ENCODE results near the gene OPALIN.
"Not testable (repeated sequence)": the region's sequence is repeated elsewhere in the genome, so short reads cannot be mapped to it uniquely, and the experiment has no call there.

OPALIN gene

GRCh38 chr10:96339956-96340904 is 18.6 kb downstream of the OPALIN start:
- DNase-seq: peak in 37 of 56 donors; percentile 5 to 82 (median 49)

DNA sequence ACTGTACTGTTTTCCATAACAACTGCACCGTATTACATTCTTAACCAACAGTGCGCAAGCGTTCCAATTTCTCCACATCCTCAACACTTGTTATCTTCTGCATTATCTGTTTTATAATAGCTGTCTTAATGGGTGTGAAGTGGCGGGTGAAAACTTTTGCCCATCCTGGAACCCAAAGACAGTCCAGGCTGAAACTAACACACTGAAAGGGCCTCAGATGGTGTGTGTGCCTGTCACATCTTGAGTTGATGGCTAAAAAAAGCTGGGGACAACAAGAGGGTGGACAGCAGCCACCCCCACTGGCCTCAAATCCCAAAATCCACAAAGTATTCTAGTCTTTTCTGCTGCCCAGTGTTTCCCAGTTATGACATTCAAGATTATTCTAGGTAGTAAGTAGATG is 19.4 kb downstream of the OPALIN start:
- DNase-seq: no peak

DNA sequence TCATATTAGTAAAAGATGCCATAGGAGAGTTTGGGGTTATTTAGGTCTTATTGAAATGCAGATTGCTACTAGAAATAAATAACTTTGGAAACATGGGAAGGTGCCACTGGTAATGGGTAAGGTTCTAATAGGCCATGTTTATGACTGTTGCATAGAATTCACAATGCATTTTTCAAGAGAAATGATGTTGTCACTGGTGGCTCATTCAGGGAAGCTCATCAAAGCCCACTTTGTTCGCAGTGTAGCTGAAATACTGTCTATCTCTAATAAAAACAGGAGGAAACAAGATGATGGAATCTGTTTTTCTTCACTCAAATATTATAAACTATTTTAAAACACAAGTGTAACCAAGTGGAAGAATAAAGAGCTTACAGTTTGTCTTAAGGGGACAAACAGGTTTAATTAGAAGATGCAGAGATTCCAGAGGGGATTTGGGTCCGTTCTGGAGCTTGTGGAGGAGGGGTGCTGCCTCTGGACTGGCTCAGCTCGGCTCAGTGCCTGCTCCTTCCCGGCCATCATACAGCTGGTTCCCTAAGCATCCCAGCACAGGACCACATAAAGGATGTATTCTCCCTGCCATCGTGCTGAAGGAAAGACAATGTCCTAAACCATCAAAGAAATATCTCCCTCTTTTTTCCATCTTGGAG is 20.4 kb downstream of the OPALIN start:
- DNase-seq: peak in 11 of 56 donors; percentile 11 to 58 (median 24)

DNA sequence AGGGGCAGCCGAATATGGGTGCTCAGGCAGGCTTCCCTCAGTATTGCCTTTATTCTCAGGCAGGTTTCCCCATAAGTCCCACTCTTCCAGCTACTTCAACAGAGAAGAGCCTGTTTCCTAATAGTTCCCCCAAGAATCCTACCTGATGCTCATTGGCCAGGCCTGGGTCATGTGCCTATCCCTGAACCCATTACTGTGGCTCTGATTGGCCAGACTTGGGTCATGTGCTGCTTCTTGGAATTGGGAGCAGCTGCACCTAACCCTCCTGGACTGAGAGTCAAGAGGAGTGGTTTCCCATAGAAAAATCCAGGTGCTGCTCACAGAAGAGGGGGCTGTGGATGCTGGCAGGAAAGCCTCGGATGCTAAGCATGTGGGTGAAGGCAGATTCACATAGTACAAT is 21.7 kb downstream of the OPALIN start:
- peak in 1 of 56 donors; percentile 10 for DNase-seq

GRCh38 chr10:96334616-96335526 is 23.9 kb downstream of the OPALIN start:
- peak in 14 of 56 donors; percentile 10 to 62 (median 30) for DNase-seq

DNA sequence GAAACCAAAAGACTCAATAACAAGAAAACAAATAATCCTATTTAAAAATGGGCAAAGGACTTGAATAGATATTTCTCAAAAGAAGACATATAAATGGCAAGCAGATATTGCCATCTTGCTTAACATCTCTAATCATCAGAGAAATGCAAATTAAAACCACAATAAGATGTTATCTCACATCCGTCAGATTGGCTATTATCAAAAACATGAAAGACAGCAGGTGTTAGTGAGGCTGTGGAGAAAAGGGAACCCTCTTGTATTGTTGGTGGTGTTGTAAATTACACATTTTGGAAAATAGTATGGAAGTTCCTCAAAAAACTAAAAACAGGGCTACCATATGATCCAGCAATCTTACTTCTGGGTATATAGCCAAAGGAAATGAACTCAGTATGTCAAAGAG is 25.7 kb downstream of the OPALIN start:
- no peak for DNase-seq

DNA sequence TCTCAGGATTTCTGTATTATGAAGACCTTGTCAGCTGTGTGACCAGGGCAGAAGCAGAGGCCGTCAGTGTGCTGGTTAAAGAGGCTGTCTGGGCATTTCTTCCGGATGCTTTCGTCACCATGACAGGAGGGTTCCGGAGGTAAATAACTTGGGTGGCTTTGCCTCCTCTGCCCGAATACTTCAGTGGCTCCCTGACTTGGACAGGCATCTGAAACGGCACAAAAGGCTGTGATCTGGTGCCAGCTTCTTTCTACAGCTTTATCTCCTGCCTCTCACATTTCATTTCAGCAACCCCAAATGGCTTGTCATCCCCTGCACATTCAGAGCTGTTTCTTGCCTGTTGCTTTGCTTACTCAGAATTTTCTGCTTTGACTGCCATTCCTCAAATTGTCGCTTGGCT is 31.3 kb downstream of the OPALIN start:
- no peak for DNase-seq

DNA sequence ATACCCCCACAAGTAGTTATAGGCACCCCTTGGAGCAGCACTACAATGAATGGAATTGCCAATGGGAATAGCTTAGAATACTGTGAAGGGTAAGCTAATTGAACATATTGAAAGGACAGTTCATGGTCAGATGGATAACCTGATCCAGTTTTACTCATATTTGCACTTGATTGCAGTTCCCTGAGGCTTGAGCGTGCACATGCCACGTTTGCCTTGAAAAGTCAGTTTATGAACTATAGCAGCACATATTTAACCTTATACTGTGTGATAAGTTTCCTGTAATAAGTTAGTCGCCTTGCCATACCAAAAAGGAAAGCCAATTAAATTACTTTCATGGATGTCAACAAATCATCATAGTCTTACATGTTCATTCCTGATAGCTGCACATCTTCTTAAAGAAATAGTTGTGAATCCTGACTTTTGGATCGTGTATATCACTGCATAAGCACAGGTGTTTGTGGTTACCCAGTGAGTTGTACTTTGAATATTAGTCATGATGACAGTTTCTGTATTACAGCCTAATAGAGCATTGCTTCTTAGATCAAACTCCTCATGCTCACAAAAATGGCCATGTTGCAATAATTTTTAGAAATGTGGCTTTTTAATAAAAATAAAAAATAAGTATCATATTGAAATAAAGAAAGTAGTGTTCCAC is 33.0 kb downstream of the OPALIN start:
- no peak for DNase-seq

DNA sequence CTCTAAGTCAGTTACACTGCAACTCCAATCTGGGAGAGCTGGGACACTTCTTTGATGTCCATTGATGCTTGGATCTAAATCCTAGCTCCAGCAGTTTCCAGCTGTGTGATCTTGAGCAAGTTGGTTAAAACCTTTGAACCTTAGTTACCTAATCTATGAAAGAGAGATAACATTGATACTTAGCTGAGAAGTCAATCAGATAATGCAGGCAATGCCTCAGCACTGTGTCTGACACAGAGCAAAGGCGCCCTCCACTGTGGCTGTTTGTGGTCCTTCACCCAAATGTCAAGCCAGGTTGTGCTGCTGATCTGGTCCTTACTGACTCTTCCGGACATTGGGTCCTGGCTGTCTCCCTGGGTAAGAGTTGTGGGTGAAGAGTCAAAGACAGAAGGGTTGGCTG is 34.4 kb downstream of the OPALIN start:
- DNase-seq: no peak

DNA sequence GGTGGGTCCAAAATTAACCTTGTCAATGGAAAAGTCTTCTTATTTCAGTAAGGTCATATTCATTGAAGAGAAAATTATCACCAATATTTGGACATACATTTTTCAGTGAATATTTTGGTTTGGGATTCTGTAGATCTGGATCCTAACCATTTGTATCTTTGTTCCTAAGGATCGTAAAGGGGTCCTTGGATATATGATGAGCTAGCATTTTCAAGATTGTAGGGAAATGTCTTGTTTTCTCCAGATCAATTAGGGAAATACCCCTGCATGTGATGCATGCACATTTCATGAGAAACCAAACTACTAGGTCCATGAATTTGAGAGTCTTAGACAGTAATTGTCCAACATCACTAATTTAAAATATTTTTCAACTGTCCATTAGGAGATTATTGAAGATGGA is 36.5 kb downstream of the OPALIN start:
- DNase-seq: no peak

DNA sequence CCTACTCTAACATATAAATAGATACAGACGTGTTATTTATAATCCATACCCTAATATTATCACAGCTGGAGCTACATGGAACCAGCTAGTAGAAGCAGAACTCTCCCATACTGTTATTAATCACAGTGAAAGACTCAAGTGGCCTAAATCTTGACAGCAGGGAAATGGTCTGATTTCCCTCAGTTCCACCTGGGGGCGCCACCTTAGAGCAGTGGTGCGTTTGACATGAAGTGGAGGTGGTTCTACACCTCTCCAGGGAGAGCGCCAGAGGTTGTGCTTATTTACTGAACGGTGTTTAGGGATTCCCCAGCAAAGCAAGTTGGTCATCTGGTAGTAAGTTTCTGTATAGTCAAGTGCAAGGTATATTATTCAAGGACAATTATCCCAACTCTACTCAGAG is 37.0 kb downstream of the OPALIN start:
- no peak for DNase-seq

DNA sequence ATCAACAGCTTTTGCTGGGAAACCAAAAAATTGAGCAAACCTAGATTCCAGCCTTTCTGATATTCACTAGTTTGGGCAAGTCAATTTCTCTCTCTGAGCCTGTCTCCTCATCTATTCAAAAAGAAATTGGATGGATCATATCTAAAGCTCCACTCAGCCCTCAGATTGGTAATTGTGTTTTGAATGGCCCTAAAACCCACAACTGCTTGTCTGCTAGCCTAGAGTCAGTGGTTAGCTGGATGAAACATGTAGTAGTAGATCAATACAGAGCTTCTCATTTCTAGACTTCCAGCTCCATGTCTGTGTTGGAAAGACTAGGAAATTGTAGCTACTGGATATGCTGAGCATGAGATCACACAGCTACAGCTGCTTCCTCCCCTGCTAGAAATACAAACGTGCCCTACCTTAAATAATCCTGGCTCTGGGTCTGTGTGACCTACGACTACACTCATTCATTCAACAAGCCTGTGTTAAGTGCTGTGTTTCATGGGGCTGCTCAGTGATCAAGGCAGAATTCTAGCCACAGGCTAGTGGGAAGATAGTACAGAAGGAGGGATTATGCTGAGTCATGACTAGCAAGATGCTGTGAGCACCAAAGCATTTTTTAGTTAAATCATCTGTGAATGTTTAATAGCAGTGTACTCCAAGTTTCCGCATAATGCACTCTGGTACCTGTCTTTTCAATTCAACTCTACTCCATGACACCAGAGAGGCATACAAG is 38.9 kb downstream of the OPALIN start:
- DNase-seq: peak in 1 of 56 donors; percentile 5

DNA sequence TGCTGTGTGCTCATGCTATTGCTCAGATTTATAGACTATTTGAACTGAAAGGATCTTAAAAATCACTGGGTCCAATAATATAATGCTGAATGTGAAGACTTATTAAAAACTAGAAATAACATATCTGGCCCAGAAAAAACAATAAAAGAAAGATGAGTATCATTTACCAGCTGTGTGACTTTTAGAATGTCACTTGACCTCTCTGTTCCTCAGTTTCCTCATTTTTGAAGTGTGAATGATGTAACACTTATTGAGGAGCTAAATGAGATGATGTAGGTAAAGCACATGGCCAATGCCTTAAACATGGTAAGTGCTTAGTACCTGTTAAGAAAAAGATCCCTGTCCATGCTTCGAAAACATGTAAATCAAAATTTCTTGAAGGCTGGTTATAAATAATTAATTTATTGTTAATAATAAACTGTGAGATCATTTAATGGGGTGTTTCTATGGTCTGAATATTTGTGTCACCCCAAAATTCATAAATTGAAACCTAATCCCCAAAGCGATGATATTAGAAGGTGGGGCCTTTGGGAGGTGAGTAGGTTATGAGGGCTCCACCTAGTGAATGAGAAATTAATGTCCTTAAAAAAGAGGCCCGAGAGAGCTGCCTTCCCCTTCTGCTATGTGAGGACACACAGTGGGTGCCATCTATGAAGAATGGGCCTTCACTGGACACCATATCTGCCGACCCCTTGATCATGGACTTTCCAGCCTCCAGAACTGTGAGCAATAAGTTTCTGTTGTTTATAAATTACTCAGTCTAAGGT is 41.6 kb downstream of the OPALIN start:
- no peak for DNase-seq

DNA sequence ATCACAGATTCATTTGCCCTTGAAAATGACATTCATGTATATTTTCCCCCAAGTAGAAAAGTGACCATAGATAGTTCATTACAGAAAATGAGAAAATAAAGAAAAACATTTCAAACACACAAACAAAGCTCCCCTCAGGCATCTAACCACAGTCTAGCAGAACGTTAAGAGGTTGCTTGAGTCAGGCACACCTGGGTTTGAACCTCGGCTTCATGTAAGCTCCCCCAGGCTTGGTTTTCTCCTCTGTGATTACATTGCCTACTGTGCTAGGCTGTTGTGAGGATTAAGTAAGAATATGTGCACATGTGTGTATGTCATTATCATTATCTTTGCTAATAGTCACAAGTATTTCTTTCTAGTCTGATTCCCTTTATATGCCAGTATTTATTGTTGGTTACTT is 45.5 kb downstream of the OPALIN start:
- no peak for DNase-seq

DNA sequence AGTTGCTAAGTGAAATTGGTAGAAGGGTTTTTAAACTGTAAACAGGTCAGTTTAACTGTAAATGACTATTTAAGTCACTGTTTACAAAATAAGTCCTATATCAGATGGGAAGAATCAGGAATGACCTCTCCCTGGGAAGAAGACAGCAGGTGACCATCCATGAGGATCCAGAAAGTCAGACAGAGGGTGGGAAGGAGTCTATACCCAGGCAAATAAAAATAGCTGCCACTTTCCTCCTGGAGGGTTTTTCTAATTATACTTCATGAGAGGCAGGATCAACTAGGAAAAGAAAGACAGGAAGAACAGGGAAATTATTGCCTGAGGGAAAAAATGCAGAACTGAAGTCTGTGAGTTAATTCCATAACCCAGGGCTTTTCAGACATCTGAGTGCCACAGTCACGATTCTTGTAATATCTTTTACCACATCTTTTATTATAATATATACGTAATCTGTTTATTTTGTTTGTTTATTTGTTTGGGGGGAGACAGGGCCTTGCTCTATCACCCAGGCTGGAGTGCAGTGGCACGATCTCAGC is 47.6 kb downstream of the OPALIN start:
- no peak for DNase-seq

- no peak for DNase-seq
Observed at GRCh38 chr10:96310321-96310669, 48.5 kb downstream of the OPALIN start.

DNA sequence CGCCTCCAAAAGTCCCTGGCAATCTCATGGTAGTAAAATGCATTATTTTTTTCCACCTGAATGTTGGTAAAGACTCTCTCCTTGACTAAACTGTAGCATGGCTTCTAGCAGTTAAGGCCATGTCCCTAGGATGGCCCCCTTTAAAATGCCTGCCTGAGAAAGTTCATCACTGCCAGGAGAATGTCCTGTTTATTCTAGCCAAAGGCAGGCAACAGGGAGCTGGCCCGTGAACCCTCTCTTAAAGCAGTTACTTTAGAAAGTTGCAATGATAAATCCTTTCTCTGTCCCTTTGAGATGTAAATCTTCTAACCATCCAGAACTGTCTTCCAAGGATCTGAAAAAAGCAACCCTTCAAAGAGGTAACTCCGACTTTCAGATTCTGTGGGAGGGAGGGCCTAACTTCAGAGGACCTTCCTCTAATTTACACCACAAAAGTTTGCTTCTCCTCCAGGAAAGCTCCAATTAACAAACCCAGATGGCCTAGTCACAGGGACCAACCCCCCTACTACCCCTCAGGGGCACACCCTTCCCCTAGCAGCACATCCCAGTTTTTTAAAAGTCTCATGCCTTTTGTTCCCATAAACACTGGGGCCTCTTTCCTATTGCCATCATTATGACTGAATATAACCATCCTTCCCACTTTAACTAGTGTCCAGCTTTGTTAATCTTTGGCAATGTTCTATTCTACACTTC is 49.0 kb downstream of the OPALIN start:
- DNase-seq: no peak

GRCh38 chr10:96308854-96309253 is 49.9 kb downstream of the OPALIN start:
- DNase-seq: not testable (repeated sequence)

GRCh38 chr10:96306516-96306915 is 52.3 kb downstream of the OPALIN start:
- DNase-seq: peak in 21 of 56 donors; percentile 1 to 48 (median 14)
